ENCODE results near the gene WNT3A. TPM values are rescaled to one million over a fixed set of nuclear protein-coding genes. Genes with fewer than 3 reads are reported as not detected.
A peak's percentile ranks its signal among the peaks of the same experiment; 100 is the strongest.

WNT3A gene
- total RNA-seq, 4 donors from 2014 or later: not detected

GRCh38 chr1:228059634-228060457, 53.0 kb downstream of the WNT3A start:
- ATAC-seq (ENCODE audit: low FRiP score) (peak; percentile 8), DNase-seq (ENCODE audit: low spot score) (no peak)
- no peak for TF ChIP-seq CTCF (IDR thresholded peaks at IDR 0.05)

GRCh38 chr1:228060458-228061190, 53.8 kb downstream of the WNT3A start:
- ATAC-seq (ENCODE audit: low FRiP score): no peak
- no peak for TF ChIP-seq CTCF (IDR thresholded peaks at IDR 0.05)

GRCh38 chr1:228061411-228062084, 54.8 kb downstream of the WNT3A start:
- DNase-seq (ENCODE audit: low spot score): no peak
- no peak for ATAC-seq (ENCODE audit: low FRiP score)
- TF ChIP-seq CTCF (IDR thresholded peaks at IDR 0.05): no peak

More at GRCh38 chr1:228060458-228061190, 53.8 kb downstream of the WNT3A start:
- DNase-seq (ENCODE audit: low spot score): no peak

- no peak for ATAC-seq (ENCODE audit: low FRiP score)
- DNase-seq (ENCODE audit: low spot score): no peak
- TF ChIP-seq CTCF (IDR thresholded peaks at IDR 0.05): no peak
Measured at GRCh38 chr1:228062085-228062791, 55.4 kb downstream of the WNT3A start.

GRCh38 chr1:228062812-228063211, 56.0 kb downstream of the WNT3A start:
- DNase-seq (ENCODE audit: low spot score) (no peak), ATAC-seq (ENCODE audit: low FRiP score) (no peak)
- TF ChIP-seq CTCF (IDR thresholded peaks at IDR 0.05): no peak

- TF ChIP-seq CTCF (IDR thresholded peaks at IDR 0.05): no peak
- no peak for ATAC-seq (ENCODE audit: low FRiP score)
- no peak for DNase-seq (ENCODE audit: low spot score)
Measured at GRCh38 chr1:228063251-228064191, 56.7 kb downstream of the WNT3A start.
